ENCODE data around the gene SSH2. TPM values are rescaled to one million over a fixed set of nuclear protein-coding genes. Genes with fewer than 3 reads are reported as not detected.

Gene SSH2
- total and polyA plus RNA-seq, 8 donors = 8.4 to 19.1 (median 10.3) TPM

DNA sequence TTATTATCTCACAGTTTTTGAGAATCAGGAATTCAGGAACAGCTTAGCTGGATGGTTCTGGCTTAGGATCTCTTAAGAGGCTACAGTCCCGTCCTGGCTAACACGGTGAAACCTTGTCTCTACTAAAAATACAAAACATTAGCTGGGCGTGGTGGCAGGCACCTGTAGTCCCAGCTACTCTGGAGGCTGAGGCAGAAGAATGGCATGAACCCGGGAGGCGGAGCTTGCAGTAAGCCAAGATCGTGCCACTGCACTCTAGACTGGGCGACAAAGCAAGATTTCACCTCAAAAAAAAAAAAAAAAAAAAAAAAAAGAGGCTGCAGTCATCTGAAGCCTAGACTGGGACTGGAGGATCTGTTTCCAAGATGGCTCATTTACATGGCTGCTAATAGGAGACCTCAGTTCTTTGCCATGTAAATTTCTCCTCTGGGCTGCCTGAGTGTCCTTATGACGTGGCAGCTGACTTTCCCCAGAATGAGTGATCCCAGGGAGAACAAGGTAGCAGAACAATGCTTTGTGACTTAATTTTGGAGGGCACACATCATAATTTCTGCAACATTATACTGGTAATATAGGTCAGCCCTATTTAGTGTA is 211.5 kb downstream of the SSH2 start:
- DNase-seq = no peak
- no peak for ATAC-seq
- no peak for FAIRE-seq
- Histone ChIP-seq H3K27ac (no peak overlapping the region), H3K9me3 (no peaks in the 10 kb centered on the region), H3K4me3 (no peak overlapping the region), H3K4me1 (peaks cover 0 to 8% (median 6%) of the 10 kb centered on the region in 3 donors), H3K36me3 (no peaks in the 10 kb centered on the region), H3K27me3 (no peaks in the 10 kb centered on the region)
- WGBS, 2 donors = 94 to 95% methylated on average over 8 of the region's 8 CpGs
- intact Hi-C loops (cut with DNase I) = no loop called here
- TF ChIP-seq, protein P1, sequence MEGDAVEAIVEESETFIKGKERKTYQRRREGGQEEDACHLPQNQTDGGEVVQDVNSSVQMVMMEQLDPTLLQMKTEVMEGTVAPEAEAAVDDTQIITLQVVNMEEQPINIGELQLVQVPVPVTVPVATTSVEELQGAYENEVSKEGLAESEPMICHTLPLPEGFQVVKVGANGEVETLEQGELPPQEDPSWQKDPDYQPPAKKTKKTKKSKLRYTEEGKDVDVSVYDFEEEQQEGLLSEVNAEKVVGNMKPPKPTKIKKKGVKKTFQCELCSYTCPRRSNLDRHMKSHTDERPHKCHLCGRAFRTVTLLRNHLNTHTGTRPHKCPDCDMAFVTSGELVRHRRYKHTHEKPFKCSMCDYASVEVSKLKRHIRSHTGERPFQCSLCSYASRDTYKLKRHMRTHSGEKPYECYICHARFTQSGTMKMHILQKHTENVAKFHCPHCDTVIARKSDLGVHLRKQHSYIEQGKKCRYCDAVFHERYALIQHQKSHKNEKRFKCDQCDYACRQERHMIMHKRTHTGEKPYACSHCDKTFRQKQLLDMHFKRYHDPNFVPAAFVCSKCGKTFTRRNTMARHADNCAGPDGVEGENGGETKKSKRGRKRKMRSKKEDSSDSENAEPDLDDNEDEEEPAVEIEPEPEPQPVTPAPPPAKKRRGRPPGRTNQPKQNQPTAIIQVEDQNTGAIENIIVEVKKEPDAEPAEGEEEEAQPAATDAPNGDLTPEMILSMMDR (IDR thresholded peaks at IDR 0.05) = no peak

DNA sequence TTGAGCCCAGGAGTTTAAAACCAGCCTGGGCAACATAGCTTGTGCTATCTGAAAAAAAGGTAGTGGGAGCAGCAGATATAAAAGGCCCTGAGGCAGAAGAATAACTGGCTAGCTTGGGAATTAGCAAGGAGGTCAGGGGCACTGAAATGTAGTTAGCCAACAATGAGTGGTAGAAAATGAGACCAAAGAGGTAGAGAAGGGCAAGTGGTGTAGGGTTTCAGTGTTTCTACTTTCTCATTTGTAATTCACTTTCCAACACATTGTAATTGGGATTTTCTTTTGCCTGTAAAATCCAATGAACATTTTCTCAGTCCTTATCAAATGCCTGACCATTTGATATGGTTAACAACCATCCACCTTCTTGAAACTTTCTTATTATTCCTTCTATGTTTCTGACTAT is 212.2 kb downstream of the SSH2 start:
- Histone ChIP-seq H3K36me3 (no peaks in the 10 kb centered on the region), H3K27ac (no peak overlapping the region), H3K27me3 (no peaks in the 10 kb centered on the region), H3K9me3 (no peaks in the 10 kb centered on the region), H3K4me3 (no peak overlapping the region), H3K4me1 (peaks cover 0 to under 1% (median under 1%) of the 10 kb centered on the region in 3 donors)
- ATAC-seq = no peak
- intact Hi-C loops (cut with DNase I) = no loop called here
- TF ChIP-seq, protein P1 (IDR thresholded peaks at IDR 0.05) = no peak
- DNase-seq = no peak
- no peak for FAIRE-seq

DNA sequence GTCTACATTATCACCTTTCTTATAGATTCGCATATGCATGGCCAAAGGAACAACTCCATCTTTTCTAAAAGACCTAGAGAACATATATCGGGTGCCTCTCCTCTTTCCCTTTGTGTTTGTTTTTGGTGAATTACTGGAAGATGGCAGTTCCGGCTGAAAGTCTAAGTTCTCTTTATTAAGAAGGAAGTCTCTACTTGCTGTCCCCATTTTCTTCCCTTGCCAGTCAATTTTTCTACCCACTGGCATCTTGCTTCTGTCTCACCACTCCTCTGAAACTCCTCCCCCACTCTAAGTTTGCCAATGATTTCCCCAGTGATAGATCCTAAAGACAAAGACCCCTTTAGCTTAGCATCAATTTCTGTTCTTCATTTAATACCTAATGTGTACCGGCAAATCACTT is 213.5 kb downstream of the SSH2 start:
- H3K9me3 ChIP-seq = no peaks in the 10 kb centered on the region
- H3K27ac ChIP-seq = no peak overlapping the region
- H3K27me3 ChIP-seq = no peaks in the 10 kb centered on the region
- WGBS, 2 donors = 95 to 98% methylated on average over 4 of the region's 4 CpGs
- no peaks in the 10 kb centered on the region for H3K36me3 ChIP-seq
- intact Hi-C loops (cut with DNase I) = no loop called here
- TF ChIP-seq, protein P1 (IDR thresholded peaks at IDR 0.05) = no peak
- DNase-seq (no peak), ATAC-seq (peak in 1 of 4 donors; percentile 31), FAIRE-seq (no peak)
- no peak overlapping the region for H3K4me3 ChIP-seq
- no peaks in the 10 kb centered on the region for H3K4me1 ChIP-seq

DNA sequence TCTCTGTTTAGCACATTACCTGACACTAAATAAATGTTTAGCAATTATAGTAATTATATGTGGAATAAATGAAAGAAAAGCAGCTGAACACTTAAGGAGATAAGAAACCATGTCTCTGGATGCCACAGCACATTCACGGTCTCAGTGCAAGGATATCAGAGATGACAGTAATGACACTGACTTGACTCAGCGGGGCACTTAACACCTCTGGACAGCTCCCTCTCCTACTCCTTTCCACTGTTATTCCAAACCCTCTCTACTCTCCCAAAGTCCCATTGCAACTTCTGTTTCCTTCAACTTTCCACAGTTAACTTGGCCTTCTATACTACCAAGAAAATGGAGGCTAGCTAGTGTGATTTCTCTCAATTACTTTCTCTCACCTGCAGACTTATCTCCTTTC is 214.3 kb downstream of the SSH2 start:
- Histone ChIP-seq H3K36me3 (no peaks in the 10 kb centered on the region), H3K9me3 (no peaks in the 10 kb centered on the region), H3K27me3 (no peaks in the 10 kb centered on the region), H3K27ac (no peak overlapping the region), H3K4me1 (no peaks in the 10 kb centered on the region), H3K4me3 (no peak overlapping the region)
- FAIRE-seq = no peak
- TF ChIP-seq, protein P1 (IDR thresholded peaks at IDR 0.05) = no peak
- no peak for ATAC-seq
- 93 to 98% methylated on average over 2 of the region's 2 CpGs for WGBS, 2 donors
- intact Hi-C loops (cut with DNase I) = no loop called here
- DNase-seq = no peak

DNA sequence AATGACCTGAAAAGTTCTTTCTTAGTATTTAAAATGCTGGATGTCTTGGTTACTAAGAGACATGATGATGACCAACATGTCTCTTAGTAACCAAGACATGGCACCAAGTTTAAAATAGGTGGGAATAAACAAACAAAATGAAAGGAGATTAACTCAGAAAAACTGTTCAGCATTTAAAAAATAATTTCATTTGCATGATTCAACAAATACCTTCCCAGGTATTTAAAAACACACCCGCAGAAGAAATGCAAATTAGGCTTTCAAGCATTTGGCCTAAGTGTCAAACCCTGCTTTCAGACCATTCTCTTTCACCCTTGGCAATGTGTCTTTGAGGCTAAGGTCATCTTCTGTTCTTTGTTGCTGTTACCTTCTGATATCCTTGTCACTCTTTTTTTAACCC is 215.9 kb downstream of the SSH2 start:
- Histone ChIP-seq H3K4me3 (no peak overlapping the region), H3K9me3 (no peaks in the 10 kb centered on the region), H3K36me3 (no peaks in the 10 kb centered on the region), H3K27me3 (no peaks in the 10 kb centered on the region), H3K27ac (no peak overlapping the region), H3K4me1 (peaks cover 0 to under 1% (median 0%) of the 10 kb centered on the region in 3 donors)
- no peak for DNase-seq
- 95 to 100% methylated on average over 1 of the region's 1 CpG for WGBS, 2 donors
- intact Hi-C loops (cut with DNase I) = no loop called here
- no peak for ATAC-seq
- FAIRE-seq = no peak
- TF ChIP-seq, protein P1 (IDR thresholded peaks at IDR 0.05) = no peak

Data from pancreas (tissue), 10 donors.